BJ (cell line): ENCODE measurements around the gene MBTPS1. TPM values are rescaled to one million over a fixed set of nuclear protein-coding genes. Genes with fewer than 3 reads are reported as not detected.

Experiments
- CTCF ChIA-PET: fragments of 350-600 bp; formaldehyde crosslinking; extraction: SDS; loops from one replicate; lab custom pipeline; 2021; ENCODE audit warnings: antibody characterized with exemption, inconsistent platforms; lab: Yijun Ruan, JAX
- POLR2A ChIA-PET: fragments of 300-600 bp; sonication (Branson Sonifier 250); formaldehyde crosslinking; extraction: SDS; loops from one replicate; lab custom pipeline; 2021; ENCODE audit warnings: antibody characterized with exemption; lab: Charles Lee
- DNase-seq: peaks from one replicate; pipeline ENCODE4 v3.0.0-alpha.2; 2011; ENCODE audit warnings: low read depth
- H3K27me3 ChIP-seq: 2 replicates; pipeline ENCODE4 v1.6.0; 2011; ENCODE audit warnings: low read length; ENCODE audit not compliant: control insufficient read depth, insufficient read depth
- H3K36me3 ChIP-seq: 2 replicates; pipeline ENCODE4 v1.5.1; 2011; ENCODE audit warnings: low read length; ENCODE audit not compliant: control insufficient read depth, insufficient read depth
- H3K4me3 ChIP-seq: 2 replicates; pipeline ENCODE4 v1.5.1; 2011; ENCODE audit warnings: low read depth, mild to moderate bottlenecking, control low read depth, low read length
- polyA plus RNA-seq: library from polyadenylated mRNA; depleted of rRNA; stranded (reverse); fragments of >200 nt; gene quantifications from 2 replicates; pipeline ENCODE4 v1.2.3, GENCODE V29; 2011
- TF ChIP-seq, protein P1 (sequence below): IDR thresholded peaks from 2 replicates; pipeline ENCODE4 v1.5.1; 2011; ENCODE audit warnings: low read depth, mild to moderate bottlenecking, control low read depth, inconsistent platforms, low read length, moderate library complexity; ENCODE audit not compliant: insufficient read depth

Gene MBTPS1
- polyA plus RNA-seq, 1 experiment: 72.6 TPM

DNA sequence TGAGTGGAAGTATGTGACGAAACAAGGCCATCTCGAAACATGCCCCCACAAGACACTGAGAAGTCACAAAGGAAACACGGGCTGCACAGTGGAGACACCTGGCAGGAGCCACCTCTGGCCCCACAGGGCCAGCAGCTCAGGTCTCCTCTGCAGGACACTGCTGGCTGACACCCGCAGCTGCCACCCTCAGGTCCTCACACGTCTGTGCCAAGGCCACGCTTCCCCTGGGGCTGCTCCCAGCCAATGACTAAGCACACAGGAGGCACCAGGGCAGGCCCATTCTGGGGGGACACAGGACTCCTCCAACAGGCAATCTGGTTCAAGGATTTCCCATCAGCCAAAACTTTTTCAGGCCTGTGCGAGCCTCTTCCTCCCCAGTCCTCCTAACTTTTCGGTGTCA lies 36.4 kb downstream of the MBTPS1 start:
- H3K36me3 ChIP-seq: peaks cover 11% of the 10 kb centered on the region
- H3K4me3 ChIP-seq: no peak overlapping the region
- TF ChIP-seq, protein P1, sequence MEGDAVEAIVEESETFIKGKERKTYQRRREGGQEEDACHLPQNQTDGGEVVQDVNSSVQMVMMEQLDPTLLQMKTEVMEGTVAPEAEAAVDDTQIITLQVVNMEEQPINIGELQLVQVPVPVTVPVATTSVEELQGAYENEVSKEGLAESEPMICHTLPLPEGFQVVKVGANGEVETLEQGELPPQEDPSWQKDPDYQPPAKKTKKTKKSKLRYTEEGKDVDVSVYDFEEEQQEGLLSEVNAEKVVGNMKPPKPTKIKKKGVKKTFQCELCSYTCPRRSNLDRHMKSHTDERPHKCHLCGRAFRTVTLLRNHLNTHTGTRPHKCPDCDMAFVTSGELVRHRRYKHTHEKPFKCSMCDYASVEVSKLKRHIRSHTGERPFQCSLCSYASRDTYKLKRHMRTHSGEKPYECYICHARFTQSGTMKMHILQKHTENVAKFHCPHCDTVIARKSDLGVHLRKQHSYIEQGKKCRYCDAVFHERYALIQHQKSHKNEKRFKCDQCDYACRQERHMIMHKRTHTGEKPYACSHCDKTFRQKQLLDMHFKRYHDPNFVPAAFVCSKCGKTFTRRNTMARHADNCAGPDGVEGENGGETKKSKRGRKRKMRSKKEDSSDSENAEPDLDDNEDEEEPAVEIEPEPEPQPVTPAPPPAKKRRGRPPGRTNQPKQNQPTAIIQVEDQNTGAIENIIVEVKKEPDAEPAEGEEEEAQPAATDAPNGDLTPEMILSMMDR: no peak
- CTCF ChIA-PET: interaction anchor here (0.8 to 1.3 kb wide), 3 partner anchors 15 to 107 kb away, joined by 3 to 7 read pairs (median 5); partner anchors contain the start of gene TAF1C
- no peak for DNase-seq
- no peaks in the 10 kb centered on the region for H3K27me3 ChIP-seq
- POLR2A ChIA-PET: no interaction called here

GRCh38 chr16:84079664-84080063 lies 37.1 kb downstream of the MBTPS1 start:
- ChIA-PET CTCF (interaction anchor here (1.2 to 2.5 kb wide), 3 partner anchors 10 to 14 kb away, joined by 3 to 11 read pairs (median 7); no protein-coding TSS in a partner anchor), POLR2A (no interaction called here)
- TF ChIP-seq, protein P1: no peak
- Histone ChIP-seq H3K36me3 (peaks cover 17% of the 10 kb centered on the region), H3K27me3 (no peaks in the 10 kb centered on the region), H3K4me3 (no peak overlapping the region)
- DNase-seq: no peak

DNA sequence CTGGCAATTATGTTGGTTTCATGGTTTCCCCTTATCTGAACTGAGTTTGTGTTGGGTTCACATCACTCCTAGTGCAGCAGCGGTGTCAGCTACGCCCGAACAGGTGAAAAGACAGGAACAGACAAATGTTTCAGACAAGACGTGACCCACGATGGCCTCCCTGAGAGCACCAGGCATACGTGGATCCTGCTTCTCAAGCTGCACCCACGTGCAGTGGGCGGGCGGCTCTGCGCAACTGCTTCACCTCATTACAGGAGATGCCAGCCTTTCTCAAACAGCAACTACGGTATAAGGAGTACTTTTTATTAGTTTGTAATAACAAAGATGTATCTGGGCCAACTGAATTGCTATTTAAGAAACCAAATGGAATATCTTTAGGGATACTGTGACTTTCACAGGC lies 41.4 kb downstream of the MBTPS1 start:
- ChIA-PET POLR2A (no interaction called here), CTCF (interaction anchor here (1.0 to 1.4 kb wide), 4 partner anchors 9 to 148 kb away, joined by 3 to 7 read pairs (median 6); no protein-coding TSS in a partner anchor)
- Histone ChIP-seq H3K27me3 (no peaks in the 10 kb centered on the region), H3K36me3 (peaks cover 23% of the 10 kb centered on the region), H3K4me3 (no peak overlapping the region)
- no peak for DNase-seq
- TF ChIP-seq, protein P1: no peak

DNA sequence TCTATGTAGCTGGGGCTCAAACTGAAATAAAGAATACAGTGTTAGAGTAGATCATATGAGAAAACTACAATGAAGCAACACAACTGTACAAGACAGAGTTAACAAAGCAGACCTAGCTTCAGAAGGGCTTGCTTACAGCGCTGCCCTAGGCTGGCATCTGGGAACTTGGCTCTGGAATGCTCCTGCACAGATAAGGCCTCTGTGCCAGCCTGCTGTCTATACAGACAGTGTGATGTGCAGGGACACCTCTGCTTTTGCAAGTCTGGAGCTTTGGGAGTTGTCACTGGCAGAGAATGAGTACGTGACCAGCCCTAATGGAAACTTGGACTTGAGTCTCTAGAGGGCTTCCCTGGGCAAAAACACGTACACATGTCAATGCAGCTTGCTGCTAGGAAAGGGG lies 42.0 kb downstream of the MBTPS1 start:
- peaks cover 27% of the 10 kb centered on the region for H3K36me3 ChIP-seq
- CTCF ChIA-PET: interaction anchor here (1.0 to 1.4 kb wide), 4 partner anchors 9 to 147 kb away, joined by 3 to 7 read pairs (median 6); no protein-coding TSS in a partner anchor
- no peaks in the 10 kb centered on the region for H3K27me3 ChIP-seq
- TF ChIP-seq, protein P1: no peak
- DNase-seq: no peak
- H3K4me3 ChIP-seq: no peak overlapping the region
- POLR2A ChIA-PET: no interaction called here

DNA sequence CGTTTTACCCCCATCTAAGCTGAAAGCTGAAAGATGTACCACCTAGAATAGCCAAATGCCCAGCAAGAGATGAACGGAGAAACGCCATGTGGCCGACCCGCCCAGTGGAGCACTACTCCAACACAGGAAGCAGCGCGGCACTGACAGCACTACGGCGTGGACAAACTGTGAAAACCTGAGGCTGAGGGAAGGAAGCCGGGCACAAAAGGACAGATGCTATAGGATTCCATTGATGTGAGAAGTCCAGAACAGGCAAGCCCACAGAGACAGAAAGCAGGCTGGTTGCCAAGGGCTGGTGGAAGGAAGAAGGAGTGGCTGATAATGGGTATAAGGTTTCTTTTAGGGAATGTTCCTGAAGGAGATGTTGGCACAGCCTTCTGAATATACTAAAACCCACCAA lies 44.7 kb downstream of the MBTPS1 start:
- ChIA-PET CTCF (interaction anchor here (0.9 to 1.3 kb wide), 2 partner anchors 9 to 13 kb away, joined by 3 to 4 read pairs; no protein-coding TSS in a partner anchor), POLR2A (no interaction called here)
- DNase-seq: no peak
- Histone ChIP-seq H3K36me3 (peaks cover 36% of the 10 kb centered on the region), H3K27me3 (no peaks in the 10 kb centered on the region), H3K4me3 (no peak overlapping the region)
- TF ChIP-seq, protein P1: no peak
